Stomach (tissue), 4 donors: Measurements from ENCODE around the gene PPP3R1.

Source experiments
- POLR2A ChIP-seq, 4 donors: fragments of 450-650 bp; IDR thresholded peaks; one replicate each; pipeline ENCODE4 v1.6.1; 2016; ENCODE audit warnings: antibody characterized with exemption in 4 of 4, control low read depth in 2 of 4, mild to moderate bottlenecking in 1 of 4, moderate library complexity in 1 of 4
- TF ChIP-seq, protein P1 (sequence below), 7 experiments: fragments of 450-650 bp in 4 of 7; fragments of 200-600 bp in 3 of 7; sonication (generic) in 3 of 7; IDR thresholded peaks; one replicate each; pipeline ENCODE4 v1.5.1; 2016 to 2019; ENCODE audit warnings: antibody characterized with exemption in 7 of 7, control low read depth in 2 of 7, mild to moderate bottlenecking in 1 of 7

DNA sequence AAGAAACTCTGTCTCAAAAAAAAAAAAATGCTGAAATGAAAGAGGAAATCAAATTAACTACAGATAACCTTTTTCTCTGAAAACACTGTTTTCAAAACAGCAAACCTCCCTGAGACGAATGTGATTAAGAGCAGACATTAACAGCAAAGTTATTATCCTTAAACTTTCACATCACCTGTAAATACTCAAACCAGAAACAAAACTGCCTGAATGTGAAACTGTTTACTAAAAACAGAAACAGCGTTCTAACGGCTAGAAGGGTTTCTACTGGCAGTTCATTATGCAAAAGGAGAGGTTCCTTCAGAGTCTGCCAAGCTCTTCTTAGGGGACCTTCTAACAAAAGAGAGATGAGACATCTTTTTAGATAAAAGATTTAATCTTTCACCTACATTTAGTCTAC, 48.7 kb downstream of the PPP3R1 start:
- TF ChIP-seq, protein P1, sequence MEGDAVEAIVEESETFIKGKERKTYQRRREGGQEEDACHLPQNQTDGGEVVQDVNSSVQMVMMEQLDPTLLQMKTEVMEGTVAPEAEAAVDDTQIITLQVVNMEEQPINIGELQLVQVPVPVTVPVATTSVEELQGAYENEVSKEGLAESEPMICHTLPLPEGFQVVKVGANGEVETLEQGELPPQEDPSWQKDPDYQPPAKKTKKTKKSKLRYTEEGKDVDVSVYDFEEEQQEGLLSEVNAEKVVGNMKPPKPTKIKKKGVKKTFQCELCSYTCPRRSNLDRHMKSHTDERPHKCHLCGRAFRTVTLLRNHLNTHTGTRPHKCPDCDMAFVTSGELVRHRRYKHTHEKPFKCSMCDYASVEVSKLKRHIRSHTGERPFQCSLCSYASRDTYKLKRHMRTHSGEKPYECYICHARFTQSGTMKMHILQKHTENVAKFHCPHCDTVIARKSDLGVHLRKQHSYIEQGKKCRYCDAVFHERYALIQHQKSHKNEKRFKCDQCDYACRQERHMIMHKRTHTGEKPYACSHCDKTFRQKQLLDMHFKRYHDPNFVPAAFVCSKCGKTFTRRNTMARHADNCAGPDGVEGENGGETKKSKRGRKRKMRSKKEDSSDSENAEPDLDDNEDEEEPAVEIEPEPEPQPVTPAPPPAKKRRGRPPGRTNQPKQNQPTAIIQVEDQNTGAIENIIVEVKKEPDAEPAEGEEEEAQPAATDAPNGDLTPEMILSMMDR (IDR thresholded peaks at IDR 0.05), result no peak
- TF ChIP-seq POLR2A (IDR thresholded peaks at IDR 0.05), result no peak
